ENCODE results near the gene HGFAC. TPM values are rescaled to one million over a fixed set of nuclear protein-coding genes. Genes with fewer than 3 reads are reported as not detected.

The HGFAC gene
- total RNA-seq, 1 experiment from 2014 or later = 0.04 TPM

DNA sequence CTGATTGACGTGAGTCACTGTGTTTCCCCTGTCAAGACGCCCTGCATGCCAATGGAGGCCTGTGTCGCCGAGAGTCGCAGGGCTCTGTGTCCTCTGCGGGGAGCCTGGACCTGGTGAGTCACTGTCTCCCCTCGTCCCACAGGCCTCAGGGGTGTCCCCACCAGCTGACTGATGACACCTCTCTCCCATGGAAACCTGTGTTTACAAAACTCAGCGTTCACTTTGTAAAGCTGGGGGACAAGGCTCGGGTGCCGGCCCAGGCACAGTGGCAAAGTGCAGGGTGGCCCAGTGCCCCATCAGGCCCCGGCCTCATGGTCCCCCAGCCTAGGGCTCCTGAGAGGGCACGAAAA, 21.2 kb upstream of the HGFAC start:
- H3K4me1 ChIP-seq (ENCODE audit: insufficient read depth, low read length) = no peaks in the 10 kb centered on the region
- H3K4me3 ChIP-seq (ENCODE audit: low read length) = no peak overlapping the region
- POLR2A ChIA-PET (ENCODE audit: unreplicated experiment) = no interaction called here
- H3K9me3 ChIP-seq (ENCODE audit: low read length) = no peaks in the 10 kb centered on the region
- DNase-seq = no peak
- no TSS peak for BruUV-seq (replicated peaks)
- no peaks in the 10 kb centered on the region for H3K9me2 ChIP-seq (replicated peaks; ENCODE audit: low read length)
- no peak for ATAC-seq
- no peak overlapping the region for H2AFZ ChIP-seq (ENCODE audit: low read length)
- intact Hi-C loops (cut with micrococcal nuclease) = no loop called here
- TF ChIP-seq EZH2 (IDR thresholded peaks at IDR 0.05; ENCODE audit: low read length, unreplicated experiment) (no peak), EZH2phosphoT487 (IDR thresholded peaks at IDR 0.05; ENCODE audit: borderline replicate concordance, low read length) (no peak)
- TF ChIP-seq, protein P1, sequence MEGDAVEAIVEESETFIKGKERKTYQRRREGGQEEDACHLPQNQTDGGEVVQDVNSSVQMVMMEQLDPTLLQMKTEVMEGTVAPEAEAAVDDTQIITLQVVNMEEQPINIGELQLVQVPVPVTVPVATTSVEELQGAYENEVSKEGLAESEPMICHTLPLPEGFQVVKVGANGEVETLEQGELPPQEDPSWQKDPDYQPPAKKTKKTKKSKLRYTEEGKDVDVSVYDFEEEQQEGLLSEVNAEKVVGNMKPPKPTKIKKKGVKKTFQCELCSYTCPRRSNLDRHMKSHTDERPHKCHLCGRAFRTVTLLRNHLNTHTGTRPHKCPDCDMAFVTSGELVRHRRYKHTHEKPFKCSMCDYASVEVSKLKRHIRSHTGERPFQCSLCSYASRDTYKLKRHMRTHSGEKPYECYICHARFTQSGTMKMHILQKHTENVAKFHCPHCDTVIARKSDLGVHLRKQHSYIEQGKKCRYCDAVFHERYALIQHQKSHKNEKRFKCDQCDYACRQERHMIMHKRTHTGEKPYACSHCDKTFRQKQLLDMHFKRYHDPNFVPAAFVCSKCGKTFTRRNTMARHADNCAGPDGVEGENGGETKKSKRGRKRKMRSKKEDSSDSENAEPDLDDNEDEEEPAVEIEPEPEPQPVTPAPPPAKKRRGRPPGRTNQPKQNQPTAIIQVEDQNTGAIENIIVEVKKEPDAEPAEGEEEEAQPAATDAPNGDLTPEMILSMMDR (conservative IDR thresholded peaks at IDR 0.05; ENCODE audit: low read depth, low read length) = no peak
- no peaks in the 10 kb centered on the region for H4K20me1 ChIP-seq (ENCODE audit: low read length)
- H3K79me2 ChIP-seq (ENCODE audit: low read length) = no peaks in the 10 kb centered on the region
- H3K36me3 ChIP-seq (ENCODE audit: low read depth, low read length) = no peaks in the 10 kb centered on the region
- no peak overlapping the region for H3K9ac ChIP-seq (ENCODE audit: low read length)
- CTCF ChIA-PET = no interaction called here
- H3K27ac ChIP-seq (ENCODE audit: low read length) = no peak overlapping the region
- no peaks in the 10 kb centered on the region for H3F3A ChIP-seq (ENCODE audit: low read length, unreplicated experiment)
- H3K27me3 ChIP-seq (ENCODE audit: low read length) = no peaks in the 10 kb centered on the region
- no peak overlapping the region for H3K4me2 ChIP-seq (ENCODE audit: low read length)

DNA sequence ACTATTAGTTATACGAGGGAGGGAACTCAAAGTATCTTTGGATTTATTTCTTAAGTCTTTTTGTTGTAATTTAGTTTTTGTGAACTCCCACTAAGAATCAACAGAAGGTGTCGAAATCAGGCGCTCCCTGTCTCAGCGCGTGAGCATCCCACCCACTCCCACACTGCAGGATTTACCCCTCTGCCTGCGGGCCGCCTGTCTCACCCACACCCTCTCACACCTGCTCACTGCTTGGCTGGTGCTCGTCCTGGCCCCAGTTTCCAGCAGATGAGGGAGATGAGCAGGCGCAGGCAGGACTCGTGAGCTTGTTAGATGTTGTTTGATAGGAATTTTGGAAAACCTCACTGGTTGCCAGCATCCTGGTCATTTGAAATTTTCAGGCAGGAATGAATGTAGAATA, 20.8 kb upstream of the HGFAC start:
- no peaks in the 10 kb centered on the region for H3F3A ChIP-seq (ENCODE audit: low read length, unreplicated experiment)
- H3K4me3 ChIP-seq (ENCODE audit: low read length) = no peak overlapping the region
- no peak overlapping the region for H3K27ac ChIP-seq (ENCODE audit: low read length)
- ATAC-seq = no peak
- H3K4me1 ChIP-seq (ENCODE audit: insufficient read depth, low read length) = no peaks in the 10 kb centered on the region
- TF ChIP-seq EZH2 (IDR thresholded peaks at IDR 0.05; ENCODE audit: low read length, unreplicated experiment) = no peak
- TF ChIP-seq EZH2phosphoT487 (IDR thresholded peaks at IDR 0.05; ENCODE audit: borderline replicate concordance, low read length) = no peak
- TF ChIP-seq, protein P1 (conservative IDR thresholded peaks at IDR 0.05; ENCODE audit: low read depth, low read length) = no peak
- no peaks in the 10 kb centered on the region for H3K36me3 ChIP-seq (ENCODE audit: low read depth, low read length)
- intact Hi-C loops (cut with micrococcal nuclease) = no loop called here
- H3K79me2 ChIP-seq (ENCODE audit: low read length) = no peaks in the 10 kb centered on the region
- H2AFZ ChIP-seq (ENCODE audit: low read length) = no peak overlapping the region
- ChIA-PET POLR2A (ENCODE audit: unreplicated experiment) (no interaction called here), CTCF (no interaction called here)
- DNase-seq = no peak
- H3K27me3 ChIP-seq (ENCODE audit: low read length) = no peaks in the 10 kb centered on the region
- no peak overlapping the region for H3K4me2 ChIP-seq (ENCODE audit: low read length)
- H3K9me3 ChIP-seq (ENCODE audit: low read length) = no peaks in the 10 kb centered on the region
- H4K20me1 ChIP-seq (ENCODE audit: low read length) = no peaks in the 10 kb centered on the region
- no TSS peak for BruUV-seq (replicated peaks)
- H3K9me2 ChIP-seq (replicated peaks; ENCODE audit: low read length) = no peaks in the 10 kb centered on the region
- no peak overlapping the region for H3K9ac ChIP-seq (ENCODE audit: low read length)

DNA sequence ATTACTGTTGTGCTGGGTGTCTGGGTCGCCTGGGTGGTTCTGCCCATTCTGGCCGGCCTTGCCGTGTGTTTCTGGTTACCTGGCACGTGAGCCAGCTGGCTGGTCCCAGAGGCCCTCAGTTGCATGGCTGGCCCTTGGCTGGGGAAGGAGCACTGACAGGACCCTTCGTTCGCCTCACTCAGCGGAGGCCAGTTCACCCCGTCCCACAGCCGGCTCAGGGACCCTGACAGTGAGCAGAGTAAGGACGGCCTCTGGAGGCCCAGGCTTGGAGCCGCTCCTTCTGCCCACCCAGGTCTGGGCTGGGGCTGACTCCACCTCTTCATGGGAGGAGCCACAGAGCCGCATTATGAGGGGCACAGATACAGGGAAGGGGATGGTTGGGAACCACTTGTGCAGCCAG, 20.3 kb upstream of the HGFAC start:
- no peak for TF ChIP-seq EZH2phosphoT487 (IDR thresholded peaks at IDR 0.05; ENCODE audit: borderline replicate concordance, low read length)
- no peak for TF ChIP-seq EZH2 (IDR thresholded peaks at IDR 0.05; ENCODE audit: low read length, unreplicated experiment)
- TF ChIP-seq, protein P1 (conservative IDR thresholded peaks at IDR 0.05; ENCODE audit: low read depth, low read length) = no peak
- Histone ChIP-seq H3K27ac (ENCODE audit: low read length) (no peak overlapping the region), H3K27me3 (ENCODE audit: low read length) (no peaks in the 10 kb centered on the region), H3K9me3 (ENCODE audit: low read length) (no peaks in the 10 kb centered on the region), H4K20me1 (ENCODE audit: low read length) (no peaks in the 10 kb centered on the region), H3K36me3 (ENCODE audit: low read depth, low read length) (no peaks in the 10 kb centered on the region), H3K4me1 (ENCODE audit: insufficient read depth, low read length) (no peaks in the 10 kb centered on the region), H3K9me2 (replicated peaks; ENCODE audit: low read length) (no peaks in the 10 kb centered on the region), H3K79me2 (ENCODE audit: low read length) (no peaks in the 10 kb centered on the region), H3K9ac (ENCODE audit: low read length) (no peak overlapping the region), H3F3A (ENCODE audit: low read length, unreplicated experiment) (no peaks in the 10 kb centered on the region), H3K4me3 (ENCODE audit: low read length) (no peak overlapping the region), H3K4me2 (ENCODE audit: low read length) (no peak overlapping the region), H2AFZ (ENCODE audit: low read length) (no peak overlapping the region)
- BruUV-seq (replicated peaks) = no TSS peak
- ChIA-PET POLR2A (ENCODE audit: unreplicated experiment) (no interaction called here), CTCF (no interaction called here)
- intact Hi-C loops (cut with micrococcal nuclease) = no loop called here
- ATAC-seq (no peak), DNase-seq (no peak)
